GM23338 (cell line): ENCODE measurements around the gene C19orf81. TPM values are rescaled to one million over a fixed set of nuclear protein-coding genes. Genes with fewer than 3 reads are reported as not detected.

Experiments
- ATAC-seq: fragments of 200-7000 bp; cut with Tn5 transposase; 3 replicates; pipeline ENCODE4 v1.9.1; 2020
- DNase-seq: peaks from one replicate; pipeline ENCODE4 v3.0.0-alpha.2; 2015; ENCODE audit warnings: low spot score
- H2AFZ ChIP-seq: fragments of 200-600 bp; sonication (generic); 2 replicates; pipeline ENCODE4 v1.8.0; 2016; ENCODE audit warnings: antibody characterized with exemption, mild to moderate bottlenecking, moderate library complexity
- H3F3A ChIP-seq: fragments of 200-600 bp; sonication (generic); replicated peaks from 2 replicates; pipeline ENCODE4 v1.8.0; 2017; ENCODE audit warnings: antibody characterized with exemption, mixed run types, low read depth
- H3K27ac ChIP-seq: fragments of 200-600 bp; sonication (generic); 2 replicates; pipeline ENCODE4 v1.6.1; 2016; ENCODE audit warnings: low read depth
- H3K27me3 ChIP-seq: fragments of 200-600 bp; sonication (generic); 2 replicates; pipeline ENCODE4 v1.8.0; 2016; ENCODE audit warnings: mild to moderate bottlenecking, mixed run types, moderate library complexity; ENCODE audit not compliant: insufficient read depth
- H3K36me3 ChIP-seq: fragments of 200-600 bp; sonication (generic); 2 replicates; pipeline ENCODE4 v1.8.0; 2016; ENCODE audit warnings: mild to moderate bottlenecking; ENCODE audit not compliant: insufficient read depth
- H3K4me1 ChIP-seq: fragments of 200-600 bp; sonication (generic); 2 replicates; pipeline ENCODE4 v1.8.0; 2016; ENCODE audit warnings: mild to moderate bottlenecking, moderate library complexity; ENCODE audit not compliant: insufficient read depth
- H3K4me2 ChIP-seq: fragments of 200-600 bp; sonication (generic); 2 replicates; pipeline ENCODE4 v1.7.1; 2017; ENCODE audit warnings: mixed run types
- H3K4me3 ChIP-seq: fragments of 200-600 bp; sonication (generic); 2 replicates; pipeline ENCODE4 v1.6.1; 2016; ENCODE audit warnings: mixed run types
- H3K79me2 ChIP-seq: fragments of 200-600 bp; sonication (generic); replicated peaks from 2 replicates; pipeline ENCODE4 v1.8.0; 2017; ENCODE audit warnings: mild to moderate bottlenecking; ENCODE audit not compliant: insufficient read depth
- H3K9me2 ChIP-seq: fragments of 200-600 bp; sonication (generic); 2 replicates; pipeline ENCODE4 v1.8.0; 2017; ENCODE audit not compliant: insufficient read depth
- H4K20me1 ChIP-seq: fragments of 200-600 bp; sonication (generic); replicated peaks from 2 replicates; pipeline ENCODE4 v1.8.0; 2017; ENCODE audit warnings: mild to moderate bottlenecking; ENCODE audit not compliant: insufficient read depth
- H3K27ac Mint-ChIP-seq: 2 replicates; pipeline ENCODE4 v1.8.0; 2020; ENCODE audit warnings: inconsistent platforms, mild to moderate bottlenecking, moderate library complexity, mixed read lengths
- H3K27me3 Mint-ChIP-seq: 3 replicates; pipeline ENCODE4 v1.8.0; 2022; ENCODE audit warnings: low read depth, mild to moderate bottlenecking, moderate library complexity, mixed read lengths, inconsistent platforms; ENCODE audit not compliant: insufficient read depth, poor library complexity
- H3K36me3 Mint-ChIP-seq: 3 replicates; pipeline ENCODE4 v1.8.0; 2021; ENCODE audit warnings: low read depth, mild to moderate bottlenecking, inconsistent platforms, moderate library complexity, mixed read lengths
- H3K4me1 Mint-ChIP-seq: 3 replicates; pipeline ENCODE4 v1.8.0; 2020; ENCODE audit warnings: mild to moderate bottlenecking, inconsistent platforms, mixed read lengths
- H3K4me3 Mint-ChIP-seq: 3 replicates; pipeline ENCODE4 v1.8.0; 2021; ENCODE audit warnings: moderate library complexity, mild to moderate bottlenecking, inconsistent platforms, mixed read lengths
- H3K9me3 Mint-ChIP-seq: 3 replicates; pipeline ENCODE4 v1.8.0; 2020; ENCODE audit warnings: moderate library complexity, mild to moderate bottlenecking, inconsistent platforms, mixed read lengths
- POLR2AphosphoS5 ChIP-seq: IDR thresholded peaks from 2 replicates; pipeline ENCODE4 v1.6.1; 2016; ENCODE audit warnings: antibody characterized with exemption, low read depth
- ZNF114 ChIP-seq: fragments of 250-450 bp; sonication (Bioruptor Pico); IDR thresholded peaks from 2 replicates; pipeline ENCODE4 v1.5.0; 2020; ENCODE audit warnings: mild to moderate bottlenecking, moderate library complexity
- ZNF331 ChIP-seq: fragments of 250-450 bp; sonication (Bioruptor Pico); IDR thresholded peaks from 2 replicates; pipeline ENCODE4 v1.5.0; 2020; ENCODE audit warnings: low read depth, mild to moderate bottlenecking, moderate library complexity
- polyA plus RNA-seq: library from polyadenylated mRNA; unstranded; fragments of >200 nt; fragmentation: Nextera tagmentation; extraction: Ambion mirVana; gene quantifications from 2 replicates; pipeline ENCODE4 v1.2.1, GENCODE V29; 2016
- total RNA-seq: library from RNA; depleted of rRNA; stranded (reverse); fragments of >200 nt; shearing (Covaris generic); gene quantifications from 2 replicates; pipeline ENCODE4 v1.2.3, GENCODE V29; 2014
- TF ChIP-seq, protein P1 (sequence below): IDR thresholded peaks from 2 replicates; pipeline ENCODE4 v1.6.1; 2016; ENCODE audit warnings: antibody characterized with exemption
- TF ChIP-seq, protein P2 (sequence below): IDR thresholded peaks from one replicate; pipeline ENCODE4 v1.6.1; 2018; ENCODE audit warnings: antibody characterized with exemption; ENCODE audit not compliant: unreplicated experiment
- TF ChIP-seq, protein P3 (sequence below), 2 experiments: fragments of 200-600 bp in 1 of 2; sonication (generic) in 1 of 2; conservative IDR thresholded peaks; 2 replicates each; pipeline versions ENCODE4 v1.5.1 to v1.6.1; 2016 to 2017; ENCODE audit warnings: antibody characterized with exemption in 2 of 2, low read depth in 2 of 2, mild to moderate bottlenecking in 2 of 2, moderate library complexity in 1 of 2

The C19orf81 gene
- total and polyA plus RNA-seq, 2 experiments from 2014 or later: 23.2 to 54.3 TPM

DNA sequence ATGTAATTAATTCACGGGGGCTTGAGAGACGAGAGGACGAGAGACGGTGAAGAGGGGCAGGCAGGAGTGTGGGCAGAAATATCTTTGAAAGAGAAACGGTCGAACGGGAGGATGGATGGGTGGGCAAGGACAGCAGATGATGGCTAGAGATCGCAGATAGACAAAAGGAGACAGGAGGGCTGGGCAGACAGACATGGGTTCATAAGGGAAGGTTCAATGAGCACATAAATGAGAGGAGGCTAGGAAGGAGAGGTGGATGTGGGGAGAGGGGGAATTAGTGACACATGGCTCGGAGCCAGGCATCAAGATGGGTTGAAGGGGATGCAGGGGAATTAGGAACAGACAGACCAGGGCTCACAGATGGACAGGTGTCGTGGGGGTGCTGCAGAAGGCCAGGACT is 10.6 kb upstream of the C19orf81 start:
- no peak overlapping the region for H3K27ac ChIP-seq
- TF ChIP-seq ZNF114: no peak
- TF ChIP-seq, protein P1, sequence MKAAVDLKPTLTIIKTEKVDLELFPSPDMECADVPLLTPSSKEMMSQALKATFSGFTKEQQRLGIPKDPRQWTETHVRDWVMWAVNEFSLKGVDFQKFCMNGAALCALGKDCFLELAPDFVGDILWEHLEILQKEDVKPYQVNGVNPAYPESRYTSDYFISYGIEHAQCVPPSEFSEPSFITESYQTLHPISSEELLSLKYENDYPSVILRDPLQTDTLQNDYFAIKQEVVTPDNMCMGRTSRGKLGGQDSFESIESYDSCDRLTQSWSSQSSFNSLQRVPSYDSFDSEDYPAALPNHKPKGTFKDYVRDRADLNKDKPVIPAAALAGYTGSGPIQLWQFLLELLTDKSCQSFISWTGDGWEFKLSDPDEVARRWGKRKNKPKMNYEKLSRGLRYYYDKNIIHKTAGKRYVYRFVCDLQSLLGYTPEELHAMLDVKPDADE: no peak
- no peak for TF ChIP-seq ZNF331 (CRISPR knock-in tag)
- TF ChIP-seq POLR2AphosphoS5: no peak
- TF ChIP-seq, protein P2, sequence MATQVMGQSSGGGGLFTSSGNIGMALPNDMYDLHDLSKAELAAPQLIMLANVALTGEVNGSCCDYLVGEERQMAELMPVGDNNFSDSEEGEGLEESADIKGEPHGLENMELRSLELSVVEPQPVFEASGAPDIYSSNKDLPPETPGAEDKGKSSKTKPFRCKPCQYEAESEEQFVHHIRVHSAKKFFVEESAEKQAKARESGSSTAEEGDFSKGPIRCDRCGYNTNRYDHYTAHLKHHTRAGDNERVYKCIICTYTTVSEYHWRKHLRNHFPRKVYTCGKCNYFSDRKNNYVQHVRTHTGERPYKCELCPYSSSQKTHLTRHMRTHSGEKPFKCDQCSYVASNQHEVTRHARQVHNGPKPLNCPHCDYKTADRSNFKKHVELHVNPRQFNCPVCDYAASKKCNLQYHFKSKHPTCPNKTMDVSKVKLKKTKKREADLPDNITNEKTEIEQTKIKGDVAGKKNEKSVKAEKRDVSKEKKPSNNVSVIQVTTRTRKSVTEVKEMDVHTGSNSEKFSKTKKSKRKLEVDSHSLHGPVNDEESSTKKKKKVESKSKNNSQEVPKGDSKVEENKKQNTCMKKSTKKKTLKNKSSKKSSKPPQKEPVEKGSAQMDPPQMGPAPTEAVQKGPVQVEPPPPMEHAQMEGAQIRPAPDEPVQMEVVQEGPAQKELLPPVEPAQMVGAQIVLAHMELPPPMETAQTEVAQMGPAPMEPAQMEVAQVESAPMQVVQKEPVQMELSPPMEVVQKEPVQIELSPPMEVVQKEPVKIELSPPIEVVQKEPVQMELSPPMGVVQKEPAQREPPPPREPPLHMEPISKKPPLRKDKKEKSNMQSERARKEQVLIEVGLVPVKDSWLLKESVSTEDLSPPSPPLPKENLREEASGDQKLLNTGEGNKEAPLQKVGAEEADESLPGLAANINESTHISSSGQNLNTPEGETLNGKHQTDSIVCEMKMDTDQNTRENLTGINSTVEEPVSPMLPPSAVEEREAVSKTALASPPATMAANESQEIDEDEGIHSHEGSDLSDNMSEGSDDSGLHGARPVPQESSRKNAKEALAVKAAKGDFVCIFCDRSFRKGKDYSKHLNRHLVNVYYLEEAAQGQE: no peak
- TF ChIP-seq, protein P3, sequence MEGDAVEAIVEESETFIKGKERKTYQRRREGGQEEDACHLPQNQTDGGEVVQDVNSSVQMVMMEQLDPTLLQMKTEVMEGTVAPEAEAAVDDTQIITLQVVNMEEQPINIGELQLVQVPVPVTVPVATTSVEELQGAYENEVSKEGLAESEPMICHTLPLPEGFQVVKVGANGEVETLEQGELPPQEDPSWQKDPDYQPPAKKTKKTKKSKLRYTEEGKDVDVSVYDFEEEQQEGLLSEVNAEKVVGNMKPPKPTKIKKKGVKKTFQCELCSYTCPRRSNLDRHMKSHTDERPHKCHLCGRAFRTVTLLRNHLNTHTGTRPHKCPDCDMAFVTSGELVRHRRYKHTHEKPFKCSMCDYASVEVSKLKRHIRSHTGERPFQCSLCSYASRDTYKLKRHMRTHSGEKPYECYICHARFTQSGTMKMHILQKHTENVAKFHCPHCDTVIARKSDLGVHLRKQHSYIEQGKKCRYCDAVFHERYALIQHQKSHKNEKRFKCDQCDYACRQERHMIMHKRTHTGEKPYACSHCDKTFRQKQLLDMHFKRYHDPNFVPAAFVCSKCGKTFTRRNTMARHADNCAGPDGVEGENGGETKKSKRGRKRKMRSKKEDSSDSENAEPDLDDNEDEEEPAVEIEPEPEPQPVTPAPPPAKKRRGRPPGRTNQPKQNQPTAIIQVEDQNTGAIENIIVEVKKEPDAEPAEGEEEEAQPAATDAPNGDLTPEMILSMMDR (conservative IDR thresholded peaks at IDR 0.05; ENCODE audit: low read depth in 2 of 2): no peak
- peaks cover 9% of the 10 kb centered on the region; the same call in 1 of the 2 replicates for H3K4me1 ChIP-seq
- no peaks in the 10 kb centered on the region for H3K79me2 ChIP-seq
- no peak overlapping the region for H3K27ac Mint-ChIP-seq
- peaks cover 52% of the 10 kb centered on the region for H3K36me3 Mint-ChIP-seq
- no peak overlapping the region for H3K4me3 Mint-ChIP-seq
- peaks cover 67% of the 10 kb centered on the region for H3K9me3 Mint-ChIP-seq
- H3K4me2 ChIP-seq: peak overlapping the region; percentile 93
- peaks cover 13% of the 10 kb centered on the region for H3K27me3 ChIP-seq
- no peaks in the 10 kb centered on the region; the same call in 1 of the 2 replicates for H3F3A ChIP-seq
- H3K36me3 ChIP-seq: peaks cover 7% of the 10 kb centered on the region; the same call in 1 of the 2 replicates
- peak overlapping the region; percentile 90 for H3K4me3 ChIP-seq
- H3K27me3 Mint-ChIP-seq: peaks cover 15% of the 10 kb centered on the region
- ATAC-seq (no peak), DNase-seq (no peak)
- peak overlapping the region; percentile 99 for H2AFZ ChIP-seq
- no peaks in the 10 kb centered on the region for H4K20me1 ChIP-seq
- no peaks in the 10 kb centered on the region for H3K9me2 ChIP-seq
- no peaks in the 10 kb centered on the region for H3K4me1 Mint-ChIP-seq
